ENCODE data around the gene EPHA3.

DNA sequence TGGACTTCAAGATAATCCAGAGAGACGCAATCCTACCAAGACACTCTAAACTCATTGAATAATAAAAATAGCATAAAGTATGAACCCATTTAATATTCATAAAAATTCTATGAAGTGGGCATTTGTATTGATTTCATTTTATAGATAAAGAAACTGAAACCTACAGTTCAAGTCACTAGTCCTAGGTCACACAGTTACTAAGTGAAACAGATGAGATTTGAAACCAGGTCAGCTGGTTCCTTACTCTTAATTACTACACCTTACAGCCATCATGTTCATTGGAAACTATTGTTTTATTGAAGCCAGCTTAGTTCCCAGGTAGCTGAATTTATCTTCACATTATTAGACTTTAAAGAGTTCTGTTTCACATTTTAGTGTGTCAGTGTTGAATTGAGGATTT is 158.7 kb downstream of the EPHA3 start:
- no peak for TF ChIP-seq POLR2A (IDR thresholded peaks at IDR 0.05)
- TF ChIP-seq, protein P1, sequence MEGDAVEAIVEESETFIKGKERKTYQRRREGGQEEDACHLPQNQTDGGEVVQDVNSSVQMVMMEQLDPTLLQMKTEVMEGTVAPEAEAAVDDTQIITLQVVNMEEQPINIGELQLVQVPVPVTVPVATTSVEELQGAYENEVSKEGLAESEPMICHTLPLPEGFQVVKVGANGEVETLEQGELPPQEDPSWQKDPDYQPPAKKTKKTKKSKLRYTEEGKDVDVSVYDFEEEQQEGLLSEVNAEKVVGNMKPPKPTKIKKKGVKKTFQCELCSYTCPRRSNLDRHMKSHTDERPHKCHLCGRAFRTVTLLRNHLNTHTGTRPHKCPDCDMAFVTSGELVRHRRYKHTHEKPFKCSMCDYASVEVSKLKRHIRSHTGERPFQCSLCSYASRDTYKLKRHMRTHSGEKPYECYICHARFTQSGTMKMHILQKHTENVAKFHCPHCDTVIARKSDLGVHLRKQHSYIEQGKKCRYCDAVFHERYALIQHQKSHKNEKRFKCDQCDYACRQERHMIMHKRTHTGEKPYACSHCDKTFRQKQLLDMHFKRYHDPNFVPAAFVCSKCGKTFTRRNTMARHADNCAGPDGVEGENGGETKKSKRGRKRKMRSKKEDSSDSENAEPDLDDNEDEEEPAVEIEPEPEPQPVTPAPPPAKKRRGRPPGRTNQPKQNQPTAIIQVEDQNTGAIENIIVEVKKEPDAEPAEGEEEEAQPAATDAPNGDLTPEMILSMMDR (IDR thresholded peaks at IDR 0.05): no peak

All from body of pancreas (tissue), 4 donors.